ENCODE data around the gene METTL4. TPM values are rescaled to one million over a fixed set of nuclear protein-coding genes. Genes with fewer than 3 reads are reported as not detected.
"Not testable (repeated sequence)": the region's sequence is repeated elsewhere in the genome, so short reads cannot be mapped to it uniquely, and the experiment has no call there.

The METTL4 gene
- total and polyA plus RNA-seq, 8 donors, result 1.9 to 6.3 (median 2.9) TPM

- not testable (repeated sequence) for H3K27me3 ChIP-seq, DNase-seq, H3K9me3 ChIP-seq, H3K36me3 ChIP-seq, H3K4me1 ChIP-seq, H3K4me3 ChIP-seq, H3K27ac ChIP-seq
- intact Hi-C loops (cut with DNase I), result loop anchor here in 1 of 3 donors (10.0 kb wide), 1 partner anchor 957 kb away; no protein-coding TSS in a partner anchor
- peak; percentile 93 for FAIRE-seq
- ATAC-seq, result peak in 3 of 4 donors; percentile 71 to 80 (median 74)
- no CpG with 5 or more reads among the region's 3 CpGs for WGBS, 2 donors
- peak in 3 of 4 donors; percentile 36 to 52 (median 39) for TF ChIP-seq CTCF (IDR thresholded peaks at IDR 0.05)
These were observed 29.3 kb downstream of the METTL4 start for GRCh38 chr18:2541925-2542563.

GRCh38 chr18:2540575-2540974 is 30.7 kb downstream of the METTL4 start:
- WGBS, 2 donors, result 78 to 86% methylated on average over 4 of the region's 4 CpGs
- no peaks in the 10 kb centered on the region for H3K36me3 ChIP-seq
- H3K4me3 ChIP-seq, result no peak overlapping the region
- no peaks in the 10 kb centered on the region for H3K27me3 ChIP-seq
- TF ChIP-seq CTCF (IDR thresholded peaks at IDR 0.05), result no peak
- no peak for DNase-seq
- H3K4me1 ChIP-seq, result no peaks in the 10 kb centered on the region
- intact Hi-C loops (cut with DNase I), result loop anchor here in 1 of 3 donors (10.0 kb wide), 1 partner anchor 956 kb away; no protein-coding TSS in a partner anchor
- H3K9me3 ChIP-seq, result no peaks in the 10 kb centered on the region
- ATAC-seq, result no peak
- no peak overlapping the region for H3K27ac ChIP-seq
- FAIRE-seq, result no peak

GRCh38 chr18:2538844-2539243 is 32.5 kb downstream of the METTL4 start:
- no peak for ATAC-seq
- no peak for DNase-seq
- Histone ChIP-seq H3K9me3 (no peaks in the 10 kb centered on the region), H3K27ac (no peak overlapping the region), H3K4me1 (no peaks in the 10 kb centered on the region), H3K4me3 (no peak overlapping the region), H3K36me3 (no peaks in the 10 kb centered on the region), H3K27me3 (no peaks in the 10 kb centered on the region)
- intact Hi-C loops (cut with DNase I), result loop anchor here in 1 of 3 donors (10.0 kb wide), 1 partner anchor 434 kb away; no protein-coding TSS in a partner anchor
- peak; percentile 17 for FAIRE-seq
- 37 to 45% methylated on average over 1 of the region's 1 CpG for WGBS, 2 donors
- TF ChIP-seq CTCF (IDR thresholded peaks at IDR 0.05), result no peak

GRCh38 chr18:2538236-2538635 is 33.1 kb downstream of the METTL4 start:
- Histone ChIP-seq H3K27me3 (no peaks in the 10 kb centered on the region), H3K27ac (no peak overlapping the region), H3K4me3 (no peak overlapping the region), H3K4me1 (no peaks in the 10 kb centered on the region), H3K36me3 (no peaks in the 10 kb centered on the region), H3K9me3 (no peaks in the 10 kb centered on the region)
- no peak for FAIRE-seq
- intact Hi-C loops (cut with DNase I), result loop anchor here in 1 of 3 donors (10.0 kb wide), 1 partner anchor 433 kb away; no protein-coding TSS in a partner anchor
- no peak for ATAC-seq
- WGBS, 2 donors, result 85 to 95% methylated on average over 1 of the region's 1 CpG
- TF ChIP-seq CTCF (IDR thresholded peaks at IDR 0.05), result no peak
- no peak for DNase-seq

- no peak for TF ChIP-seq CTCF (IDR thresholded peaks at IDR 0.05)
- H3K4me3 ChIP-seq, result no peak overlapping the region
- ATAC-seq (no peak), FAIRE-seq (no peak), DNase-seq (no peak)
- no peaks in the 10 kb centered on the region for H3K27me3 ChIP-seq
- no peak overlapping the region for H3K27ac ChIP-seq
- no peaks in the 10 kb centered on the region for H3K4me1 ChIP-seq
- intact Hi-C loops (cut with DNase I), result loop anchor here in 1 of 3 donors (10.0 kb wide), 1 partner anchor 432 kb away; no protein-coding TSS in a partner anchor
- no peaks in the 10 kb centered on the region for H3K36me3 ChIP-seq
- no peaks in the 10 kb centered on the region for H3K9me3 ChIP-seq
- WGBS, 2 donors, result 59 to 66% methylated on average over 3 of the region's 3 CpGs
These were observed 34.0 kb downstream of the METTL4 start for GRCh38 chr18:2537296-2537695.
